Gastroesophageal sphincter (tissue), 4 donors: ENCODE results near the gene LY86. TPM values are rescaled to one million over a fixed set of nuclear protein-coding genes. Genes with fewer than 3 reads are reported as not detected.

Source experiments
- ATAC-seq: fragments of 150-250 bp; one replicate; pipeline ENCODE4 v1.9.1; 2016; ENCODE audit warnings: mild to moderate bottlenecking, moderate library complexity
- H3K27ac ChIP-seq, 4 donors: fragments of 200-600 bp; sonication (generic) in 3 of 4; 1 replicate in 3 of 4; 2 replicates in 1 of 4; pipeline ENCODE4 v1.5.1; 2016 to 2019
- H3K27me3 ChIP-seq: fragments of 200-600 bp; sonication (generic); one replicate; pipeline ENCODE4 v1.5.1; 2019
- H3K36me3 ChIP-seq, 2 donors: fragments of 200-600 bp; sonication (generic); one replicate each; pipeline ENCODE4 v1.5.1; 2019; ENCODE audit warnings: control low read depth in 1 of 2
- H3K4me1 ChIP-seq, 3 donors: fragments of 200-600 bp; sonication (generic); 1 replicate in 2 of 3; 2 replicates in 1 of 3; pipeline ENCODE4 v1.5.1; 2016 to 2019; ENCODE audit warnings: control low read depth in 2 of 3
- H3K4me3 ChIP-seq, 2 donors: fragments of 200-600 bp; sonication (generic); one replicate each; pipeline ENCODE4 v1.5.1; 2019; ENCODE audit warnings: mild to moderate bottlenecking in 1 of 2, moderate library complexity in 1 of 2
- H3K9me3 ChIP-seq, 3 donors: fragments of 200-600 bp; sonication (generic); one replicate each; pipeline ENCODE4 v1.5.1; 2017 to 2019; ENCODE audit warnings: control low read depth in 2 of 3
- CTCF ChIP-seq, 4 experiments: fragments of 200-600 bp in 2 of 4; fragments of 450-650 bp in 2 of 4; sonication (generic) in 1 of 4; IDR thresholded peaks; one replicate each; pipeline ENCODE4 v1.5.1; 2017 to 2019; ENCODE audit warnings: antibody characterized with exemption in 4 of 4, mild to moderate bottlenecking in 2 of 4, moderate library complexity in 2 of 4
- EP300 ChIP-seq: sonication (generic); formaldehyde crosslinking; IDR thresholded peaks from one replicate; pipeline ENCODE4 v1.6.1; 2017; ENCODE audit warnings: antibody characterized with exemption, mild to moderate bottlenecking
- POLR2A ChIP-seq, 2 donors: fragments of 450-650 bp; IDR thresholded peaks; one replicate each; pipeline ENCODE4 v1.6.1; 2017; ENCODE audit warnings: antibody characterized with exemption in 2 of 2, mild to moderate bottlenecking in 2 of 2, moderate library complexity in 1 of 2
- POLR2AphosphoS5 ChIP-seq: sonication (generic); formaldehyde crosslinking; IDR thresholded peaks from one replicate; pipeline ENCODE4 v1.6.1; 2017; ENCODE audit warnings: antibody characterized with exemption
- WGBS, 2 donors: methylation state at CpG; one replicate each; pipeline ENCODE4 v1.1.5; 2018; ENCODE audit warnings: low coverage in 1 of 2; 5-methylcytosine and 5-hydroxymethylcytosine counted together
- total RNA-seq, 4 donors: library from RNA; depleted of rRNA; stranded (reverse); fragments of >200 nt; gene quantifications; one replicate each; pipeline ENCODE4 v1.1.0, GENCODE V29; 2016

LY86 gene
- total RNA-seq, 4 donors from 2014 or later, result 2.2 to 3.9 (median 3.9) TPM; not detected in 1

GRCh38 chr6:6640926-6641325, 52.4 kb downstream of the LY86 start:
- WGBS, 2 donors, result 72 to 80% methylated on average over 4 of the region's 4 CpGs

DNA sequence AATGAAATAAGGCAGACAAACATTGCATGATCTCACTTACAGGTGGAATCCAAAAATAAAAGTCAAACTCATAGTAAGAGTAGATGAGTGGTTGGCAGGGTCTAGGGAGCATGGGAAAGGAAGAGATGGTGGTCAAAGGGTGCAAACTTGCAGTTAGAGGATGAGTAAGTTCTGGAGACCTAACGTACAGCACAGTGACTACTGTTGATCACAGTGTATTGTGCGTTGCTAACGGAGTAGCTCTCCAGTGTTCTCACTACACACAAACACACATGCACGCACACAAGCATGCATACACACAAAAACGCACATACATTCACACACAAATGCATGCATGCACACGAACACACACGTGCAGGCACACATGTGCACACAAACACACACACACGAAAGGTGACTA, 54.9 kb downstream of the LY86 start:
- H3K27ac ChIP-seq, result no peak overlapping the region
- no peaks in the 10 kb centered on the region for H3K4me1 ChIP-seq
- 98 to 100% methylated on average over 3 to 8 of the region's 8 CpGs for WGBS, 2 donors
- no peak overlapping the region for H3K4me3 ChIP-seq
- no peaks in the 10 kb centered on the region for H3K9me3 ChIP-seq
- no peak for ATAC-seq
- H3K36me3 ChIP-seq, result no peaks in the 10 kb centered on the region
- no peak for TF ChIP-seq CTCF (IDR thresholded peaks at IDR 0.05)
- TF ChIP-seq POLR2A (IDR thresholded peaks at IDR 0.05), result no peak
- no peak for TF ChIP-seq EP300
- no peak for TF ChIP-seq POLR2AphosphoS5
- peaks cover 9% of the 10 kb centered on the region for H3K27me3 ChIP-seq

More at GRCh38 chr6:6640926-6641325, 52.4 kb downstream of the LY86 start:
- TF ChIP-seq POLR2A (IDR thresholded peaks at IDR 0.05) (no peak), EP300 (no peak), CTCF (IDR thresholded peaks at IDR 0.05) (no peak), POLR2AphosphoS5 (no peak)
- H3K9me3 ChIP-seq, result no peaks in the 10 kb centered on the region
- H3K27me3 ChIP-seq, result peaks cover 5% of the 10 kb centered on the region
- no peak overlapping the region for H3K4me3 ChIP-seq
- no peaks in the 10 kb centered on the region for H3K4me1 ChIP-seq
- ATAC-seq, result no peak
- no peaks in the 10 kb centered on the region for H3K36me3 ChIP-seq
- no peak overlapping the region for H3K27ac ChIP-seq

- no peaks in the 10 kb centered on the region for H3K36me3 ChIP-seq
- ATAC-seq, result no peak
- 79 to 83% methylated on average over 3 of the region's 3 CpGs for WGBS, 2 donors
- H3K4me3 ChIP-seq, result no peak overlapping the region
- H3K27ac ChIP-seq, result no peak overlapping the region
- H3K27me3 ChIP-seq, result peaks cover 6% of the 10 kb centered on the region
- no peaks in the 10 kb centered on the region for H3K9me3 ChIP-seq
- TF ChIP-seq CTCF (IDR thresholded peaks at IDR 0.05) (no peak), POLR2AphosphoS5 (no peak), POLR2A (IDR thresholded peaks at IDR 0.05) (no peak), EP300 (no peak)
- no peaks in the 10 kb centered on the region for H3K4me1 ChIP-seq
Observed at GRCh38 chr6:6645261-6645917, 56.9 kb downstream of the LY86 start.

GRCh38 chr6:6646384-6646783, 57.9 kb downstream of the LY86 start:
- TF ChIP-seq CTCF (IDR thresholded peaks at IDR 0.05) (no peak), POLR2AphosphoS5 (no peak), POLR2A (IDR thresholded peaks at IDR 0.05) (no peak), EP300 (no peak)

GRCh38 chr6:6646859-6647258, 58.3 kb downstream of the LY86 start:
- no peaks in the 10 kb centered on the region for H3K9me3 ChIP-seq
- ATAC-seq, result no peak
- WGBS, 2 donors, result 53 to 61% methylated on average over 2 of the region's 2 CpGs
- peaks cover 10% of the 10 kb centered on the region for H3K27me3 ChIP-seq
- H3K27ac ChIP-seq, result no peak overlapping the region
- H3K36me3 ChIP-seq, result no peaks in the 10 kb centered on the region
- TF ChIP-seq POLR2AphosphoS5, result no peak
- no peak for TF ChIP-seq EP300
- no peak for TF ChIP-seq POLR2A (IDR thresholded peaks at IDR 0.05)
- TF ChIP-seq CTCF (IDR thresholded peaks at IDR 0.05), result no peak
- no peaks in the 10 kb centered on the region for H3K4me1 ChIP-seq
- H3K4me3 ChIP-seq, result no peak overlapping the region

More at GRCh38 chr6:6646384-6646783, 57.9 kb downstream of the LY86 start:
- H3K27me3 ChIP-seq, result peaks cover 10% of the 10 kb centered on the region
- no peak overlapping the region for H3K27ac ChIP-seq
- H3K4me3 ChIP-seq, result no peak overlapping the region
- ATAC-seq, result no peak
- H3K36me3 ChIP-seq, result no peaks in the 10 kb centered on the region
- no peaks in the 10 kb centered on the region for H3K4me1 ChIP-seq
- 42 to 95% methylated on average over 2 of the region's 2 CpGs for WGBS, 2 donors
- H3K9me3 ChIP-seq, result no peaks in the 10 kb centered on the region
